ENCODE measurements around the gene KREMEN2. TPM values are rescaled to one million over a fixed set of nuclear protein-coding genes. Genes with fewer than 3 reads are reported as not detected.

The KREMEN2 gene
- total RNA-seq, 3 donors from 2014 or later = 0.22 to 1.7 (median 1.3) TPM

- ATAC-seq (peak; percentile 41), DNase-seq (peak in 2 of 3 donors; percentile 65 to 77)
- Histone ChIP-seq H3K4me3 (no peak overlapping the region), H3K36me3 (ENCODE audit: low read depth) (no peaks in the 10 kb centered on the region), H3K4me1 (ENCODE audit: low read depth) (peaks cover 37% of the 10 kb centered on the region), H3K9me3 (no peaks in the 10 kb centered on the region)
- no peak for TF ChIP-seq CTCF (IDR thresholded peaks at IDR 0.05)
- intact Hi-C loops (cut with DNase I, micrococcal nuclease) = no loop called here
Observed at GRCh38 chr16:2968368-2968737, 4.3 kb downstream of the KREMEN2 start.

GRCh38 chr16:2968738-2969544, 4.9 kb downstream of the KREMEN2 start, which contains the start of gene PAQR4:
Gene PAQR4 (plus strand): TSS chr16:2969348. CDS start chr16:2969675, 327 bp downstream.
- intact Hi-C loops (cut with DNase I, micrococcal nuclease) = no loop called here
- peak; percentile 85 for ATAC-seq
- H3K4me1 ChIP-seq (ENCODE audit: low read depth) = peaks cover 31% of the 10 kb centered on the region
- peak; percentile 88 to 93 (median 90) for DNase-seq
- TF ChIP-seq CTCF (IDR thresholded peaks at IDR 0.05) = no peak
- no peaks in the 10 kb centered on the region for H3K36me3 ChIP-seq (ENCODE audit: low read depth)
- H3K4me3 ChIP-seq = peak within 1 kb of the TSS; percentile 42
- H3K9me3 ChIP-seq = no peaks in the 10 kb centered on the region

GRCh38 chr16:2969545-2970521, 5.8 kb downstream of the KREMEN2 start:
- Histone ChIP-seq H3K4me3 (peak overlapping the region; percentile 42), H3K9me3 (no peaks in the 10 kb centered on the region), H3K4me1 (ENCODE audit: low read depth) (peaks cover 23% of the 10 kb centered on the region), H3K36me3 (ENCODE audit: low read depth) (no peaks in the 10 kb centered on the region)
- intact Hi-C loops (cut with DNase I, micrococcal nuclease) = no loop called here
- ATAC-seq = peak; percentile 44
- peak; percentile 14 for TF ChIP-seq CTCF (IDR thresholded peaks at IDR 0.05)
- DNase-seq = peak; percentile 70 to 82 (median 82)

- Histone ChIP-seq H3K9me3 (no peaks in the 10 kb centered on the region), H3K36me3 (ENCODE audit: low read depth) (no peaks in the 10 kb centered on the region), H3K4me1 (ENCODE audit: low read depth) (peaks cover 16% of the 10 kb centered on the region), H3K4me3 (no peak overlapping the region)
- TF ChIP-seq CTCF (IDR thresholded peaks at IDR 0.05) = no peak
- intact Hi-C loops (cut with DNase I, micrococcal nuclease) = no loop called here
- ATAC-seq (no peak), DNase-seq (no peak)
Observed at GRCh38 chr16:2970563-2970962, 6.5 kb downstream of the KREMEN2 start.

GRCh38 chr16:2971134-2971984, 7.3 kb downstream of the KREMEN2 start:
- Histone ChIP-seq H3K36me3 (ENCODE audit: low read depth) (no peaks in the 10 kb centered on the region), H3K4me1 (ENCODE audit: low read depth) (peaks cover 16% of the 10 kb centered on the region), H3K9me3 (no peaks in the 10 kb centered on the region), H3K4me3 (no peak overlapping the region)
- DNase-seq (no peak), ATAC-seq (no peak)
- intact Hi-C loops (cut with DNase I, micrococcal nuclease) = no loop called here
- TF ChIP-seq CTCF (IDR thresholded peaks at IDR 0.05) = no peak
